ENCODE measurements around the gene TRIM8. TPM values are rescaled to one million over a fixed set of nuclear protein-coding genes. Genes with fewer than 3 reads are reported as not detected.
A peak's percentile ranks its signal among the peaks of the same experiment; 100 is the strongest.

TRIM8 gene
- total RNA-seq, 1 experiment from 2014 or later, result 37.0 TPM

DNA sequence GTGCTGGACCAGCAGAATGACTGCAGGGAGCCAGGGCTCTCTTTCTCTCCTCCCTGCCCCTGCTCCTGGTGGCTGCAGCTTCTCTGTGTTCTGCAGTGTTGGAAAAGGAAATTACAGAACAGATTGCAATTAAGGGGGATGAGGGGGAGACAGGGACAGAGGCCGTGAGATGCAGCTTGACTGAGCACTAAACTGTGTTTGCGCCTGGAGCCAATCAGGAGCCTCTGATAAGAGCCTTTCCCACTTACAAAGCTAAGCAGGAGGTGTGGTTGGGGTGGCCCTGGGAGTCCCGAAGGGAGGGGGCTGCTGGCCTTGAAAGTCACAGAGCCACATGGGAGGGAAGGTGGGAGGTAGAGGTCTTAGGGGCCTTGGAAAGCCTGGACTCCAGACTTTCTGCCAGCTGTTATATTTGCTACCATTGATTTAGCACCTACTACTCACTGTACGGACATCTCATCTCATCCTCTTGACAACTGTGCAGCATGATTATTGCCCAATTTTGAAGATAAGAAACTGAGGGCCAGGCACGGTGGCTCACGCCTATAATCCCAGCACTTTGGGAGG is 26.7 kb downstream of the TRIM8 start:
- H3K14ac ChIP-seq (ENCODE audit: insufficient read depth, low read length), result 0 out of 2 replicates have a peak overlapping the region, but pooled peaks have one; percentile 34
- H3K9ac ChIP-seq (ENCODE audit: extremely low read depth, insufficient read length, low read length), result no peak overlapping the region
- no peak overlapping the region for H2BK120ac ChIP-seq (ENCODE audit: low read depth, low read length, poor library complexity, severe bottlenecking)
- H3T11ph ChIP-seq (ENCODE audit: low read length), result no peak overlapping the region
- WGBS (ENCODE audit: extremely low coverage, insufficient read length, low lambda C conversion rate), result no CpG with 5 or more reads among the region's 6 CpGs
- no peaks in the 10 kb centered on the region for H3K79me1 ChIP-seq (ENCODE audit: insufficient read depth, low read depth, low read length, poor library complexity, severe bottlenecking)
- H3K27ac ChIP-seq (ENCODE audit: insufficient read length, low read depth, low read length), result no peak overlapping the region
- H3K27ac Mint-ChIP-seq, result peak overlapping the region in 2 of 3 experiments; percentile 73 to 78; a peak in 4 of 7 replicates
- no peaks in the 10 kb centered on the region for H3K9me3 ChIP-seq (ENCODE audit: control insufficient read depth, low read depth, low read length)
- H3K36me3 Mint-ChIP-seq (ENCODE audit: insufficient read depth in 1 of 3, low read depth in 3 of 3), result no peaks in the 10 kb centered on the region; a peak in 1 of 7 replicates
- no peak overlapping the region for H3K4ac ChIP-seq (ENCODE audit: low read depth, low read length)
- H4K5ac ChIP-seq (ENCODE audit: insufficient read length, low read depth, low read length), result no peak overlapping the region
- H2BK15ac ChIP-seq (ENCODE audit: low read depth, low read length), result no peak overlapping the region
- no peak overlapping the region for H4K8ac ChIP-seq (replicated peaks; ENCODE audit: insufficient read length, low read depth, low read length)
- peak overlapping the region in 1 of 2 experiments; percentile 13; a peak in 1 of 5 replicates for H3K4me3 Mint-ChIP-seq
- H4K91ac ChIP-seq (ENCODE audit: insufficient read length, low read depth, low read length), result no peak overlapping the region
- no peak overlapping the region for H2AFZ ChIP-seq (ENCODE audit: low read length)
- peaks cover 19% of the 10 kb centered on the region for H3K4me1 ChIP-seq (ENCODE audit: insufficient read depth, low read length)
- H3K56ac ChIP-seq (ENCODE audit: insufficient read length, low read depth, low read length), result no peak overlapping the region
- H3K4me1 Mint-ChIP-seq, result peaks cover 54 to 66% of the 10 kb centered on the region in 2 experiments
- H3K79me2 ChIP-seq (ENCODE audit: insufficient read depth, low read length), result no peaks in the 10 kb centered on the region
- peak; percentile 58 for DNase-seq
- no peaks in the 10 kb centered on the region; a peak in 1 of 5 replicates for H3K9me3 Mint-ChIP-seq
- TF ChIP-seq, protein P1, sequence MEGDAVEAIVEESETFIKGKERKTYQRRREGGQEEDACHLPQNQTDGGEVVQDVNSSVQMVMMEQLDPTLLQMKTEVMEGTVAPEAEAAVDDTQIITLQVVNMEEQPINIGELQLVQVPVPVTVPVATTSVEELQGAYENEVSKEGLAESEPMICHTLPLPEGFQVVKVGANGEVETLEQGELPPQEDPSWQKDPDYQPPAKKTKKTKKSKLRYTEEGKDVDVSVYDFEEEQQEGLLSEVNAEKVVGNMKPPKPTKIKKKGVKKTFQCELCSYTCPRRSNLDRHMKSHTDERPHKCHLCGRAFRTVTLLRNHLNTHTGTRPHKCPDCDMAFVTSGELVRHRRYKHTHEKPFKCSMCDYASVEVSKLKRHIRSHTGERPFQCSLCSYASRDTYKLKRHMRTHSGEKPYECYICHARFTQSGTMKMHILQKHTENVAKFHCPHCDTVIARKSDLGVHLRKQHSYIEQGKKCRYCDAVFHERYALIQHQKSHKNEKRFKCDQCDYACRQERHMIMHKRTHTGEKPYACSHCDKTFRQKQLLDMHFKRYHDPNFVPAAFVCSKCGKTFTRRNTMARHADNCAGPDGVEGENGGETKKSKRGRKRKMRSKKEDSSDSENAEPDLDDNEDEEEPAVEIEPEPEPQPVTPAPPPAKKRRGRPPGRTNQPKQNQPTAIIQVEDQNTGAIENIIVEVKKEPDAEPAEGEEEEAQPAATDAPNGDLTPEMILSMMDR (conservative IDR thresholded peaks at IDR 0.05), result no peak
- no peak overlapping the region for H2BK20ac ChIP-seq (ENCODE audit: low read depth, low read length, poor library complexity, severe bottlenecking)
- no peaks in the 10 kb centered on the region for H3K23me2 ChIP-seq (ENCODE audit: insufficient read length, low read depth, low read length, poor library complexity, severe bottlenecking)
- H3K27me3 Mint-ChIP-seq (ENCODE audit: low read depth), result no peaks in the 10 kb centered on the region
- H2BK5ac ChIP-seq (ENCODE audit: insufficient read length, low read length), result no peak overlapping the region
- no peak overlapping the region for H3K18ac ChIP-seq (ENCODE audit: insufficient read length, low read depth, low read length)
- no peak overlapping the region for H2AK5ac ChIP-seq (ENCODE audit: insufficient read length, low read length)
- H4K20me1 ChIP-seq (ENCODE audit: control insufficient read depth, insufficient read depth, insufficient read length), result no peaks in the 10 kb centered on the region
- no peak overlapping the region for H3K23ac ChIP-seq (ENCODE audit: insufficient read length, low read depth, low read length)
- H3K27me3 ChIP-seq (ENCODE audit: insufficient read depth, low read length), result no peaks in the 10 kb centered on the region
- H2BK12ac ChIP-seq (ENCODE audit: insufficient read length, low read depth, low read length), result no peak overlapping the region
- H3K4me2 ChIP-seq (ENCODE audit: insufficient read depth, insufficient read length, low read length), result peak overlapping the region; percentile 40

All from H9 (cell line).